ENCODE data around the gene STARD10.

The STARD10 gene

GRCh38 chr11:72732329-72732728, 61.5 kb downstream of the STARD10 start:
- no peak for DNase-seq (ENCODE audit: low read depth in 1 of 2, low spot score in 1 of 2)

- DNase-seq (ENCODE audit: low read depth in 1 of 2, low spot score in 1 of 2), result no peak
These were observed 63.1 kb downstream of the STARD10 start for GRCh38 chr11:72730737-72731136.

- DNase-seq (ENCODE audit: low read depth in 1 of 2, low spot score in 1 of 2), result no peak
These were observed 63.6 kb downstream of the STARD10 start for GRCh38 chr11:72730243-72730642.

DNA sequence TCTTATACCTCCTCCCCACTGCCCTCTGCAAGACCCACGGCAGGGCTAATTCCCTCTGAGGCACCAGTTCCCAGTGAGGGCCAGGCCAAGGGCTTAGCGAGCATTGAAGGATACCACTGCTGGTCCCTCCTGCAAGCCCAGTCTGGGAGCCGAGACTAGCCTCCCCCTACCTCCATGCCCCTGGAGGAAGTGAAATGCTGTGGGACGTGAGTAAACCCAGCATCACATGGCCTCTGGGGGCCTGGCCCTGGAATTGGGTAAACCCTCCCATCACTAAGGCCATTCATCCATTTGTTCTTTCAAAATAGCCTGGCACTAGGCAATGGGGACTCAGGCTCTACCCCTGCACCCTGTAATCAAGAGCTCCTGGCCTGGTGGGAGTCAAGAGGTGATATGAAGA, 66.3 kb downstream of the STARD10 start:
- no peak for DNase-seq (ENCODE audit: low read depth in 1 of 2, low spot score in 1 of 2)

- no peak for DNase-seq (ENCODE audit: low read depth in 1 of 2, low spot score in 1 of 2)
These were observed 67.3 kb downstream of the STARD10 start for GRCh38 chr11:72726266-72727220.

DNA sequence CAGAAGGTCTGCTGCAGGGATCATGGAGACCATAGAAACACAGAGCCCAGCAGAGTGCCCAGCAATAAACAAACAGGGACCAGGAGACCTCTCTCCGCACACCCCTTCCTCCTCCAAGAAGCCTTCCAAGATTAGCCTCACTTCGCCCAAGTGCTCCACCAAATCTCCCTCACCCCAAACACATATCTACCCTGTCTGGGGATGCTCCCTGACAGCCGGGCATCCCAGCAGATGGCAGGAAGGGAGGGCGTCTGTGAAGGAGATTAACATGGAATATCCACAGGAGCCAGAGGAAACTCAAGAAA, 68.2 kb downstream of the STARD10 start:
- DNase-seq (ENCODE audit: low read depth in 1 of 2, low spot score in 1 of 2), result no peak

DNA sequence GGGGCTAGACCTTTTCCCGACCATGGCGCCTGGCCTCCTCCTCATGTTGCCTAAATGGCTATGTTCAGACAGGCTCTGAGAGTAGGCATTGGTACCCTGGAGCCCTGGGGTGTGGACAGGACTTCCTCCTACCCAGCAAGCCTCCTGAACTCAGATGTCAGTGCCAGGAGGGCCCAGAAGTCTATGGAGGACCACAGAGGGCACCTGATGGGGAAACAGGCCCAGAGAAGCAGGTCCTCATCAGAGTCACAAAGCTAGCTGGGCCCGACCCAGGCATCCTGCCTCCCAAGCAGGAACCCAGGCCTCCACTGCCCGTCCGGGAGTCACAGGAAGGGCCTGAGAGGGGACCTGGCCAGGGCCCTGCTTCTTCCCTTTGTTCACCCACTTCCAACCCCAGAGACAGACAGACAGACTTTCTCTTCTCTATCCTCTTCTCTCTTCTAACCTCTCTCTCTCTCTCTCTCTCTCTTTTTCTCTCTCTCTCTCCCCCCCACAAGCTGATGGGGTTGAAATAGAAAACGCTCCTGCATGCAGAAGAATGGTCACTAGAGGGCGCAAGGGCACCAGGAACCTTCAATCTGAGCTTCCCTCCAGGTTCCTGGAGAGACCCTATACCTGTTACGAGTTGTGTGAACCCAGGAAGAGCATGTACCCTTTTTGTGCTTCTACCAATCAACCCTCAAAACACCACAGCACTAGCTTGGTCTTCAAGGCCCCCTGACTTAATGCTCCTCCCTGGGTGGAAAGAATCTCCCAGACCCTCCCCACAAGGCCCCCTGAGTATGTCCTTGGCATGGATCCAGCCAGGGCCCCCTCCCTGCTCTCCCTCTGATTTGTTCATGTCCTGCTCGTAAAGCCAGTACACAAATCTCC, 68.8 kb downstream of the STARD10 start:
- DNase-seq (ENCODE audit: low read depth in 1 of 2, low spot score in 1 of 2), result peak; percentile 47 to 62

GRCh38 chr11:72724021-72724551, 69.8 kb downstream of the STARD10 start:
- DNase-seq (ENCODE audit: low read depth in 1 of 2, low spot score in 1 of 2), result no peak

DNA sequence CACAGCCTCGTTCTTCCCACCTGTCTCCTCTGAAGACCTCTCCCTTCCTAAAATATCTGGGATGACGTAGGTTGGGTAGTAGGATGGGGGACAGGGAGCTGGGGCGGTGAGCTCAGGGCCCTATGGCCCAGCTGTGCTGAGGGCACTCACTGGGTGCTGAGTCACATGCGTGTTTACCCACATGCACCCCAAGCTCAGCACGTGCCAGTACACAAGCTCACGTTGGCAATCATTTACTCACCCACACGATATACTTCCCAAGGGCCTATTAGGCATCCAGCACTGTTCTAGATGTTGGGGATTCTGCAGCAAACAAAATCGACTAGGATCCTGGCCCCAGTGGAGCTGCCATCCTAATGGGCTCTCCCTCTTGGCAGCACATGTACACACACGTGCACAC, 70.3 kb downstream of the STARD10 start:
- no peak for DNase-seq (ENCODE audit: low read depth in 1 of 2, low spot score in 1 of 2)

DNA sequence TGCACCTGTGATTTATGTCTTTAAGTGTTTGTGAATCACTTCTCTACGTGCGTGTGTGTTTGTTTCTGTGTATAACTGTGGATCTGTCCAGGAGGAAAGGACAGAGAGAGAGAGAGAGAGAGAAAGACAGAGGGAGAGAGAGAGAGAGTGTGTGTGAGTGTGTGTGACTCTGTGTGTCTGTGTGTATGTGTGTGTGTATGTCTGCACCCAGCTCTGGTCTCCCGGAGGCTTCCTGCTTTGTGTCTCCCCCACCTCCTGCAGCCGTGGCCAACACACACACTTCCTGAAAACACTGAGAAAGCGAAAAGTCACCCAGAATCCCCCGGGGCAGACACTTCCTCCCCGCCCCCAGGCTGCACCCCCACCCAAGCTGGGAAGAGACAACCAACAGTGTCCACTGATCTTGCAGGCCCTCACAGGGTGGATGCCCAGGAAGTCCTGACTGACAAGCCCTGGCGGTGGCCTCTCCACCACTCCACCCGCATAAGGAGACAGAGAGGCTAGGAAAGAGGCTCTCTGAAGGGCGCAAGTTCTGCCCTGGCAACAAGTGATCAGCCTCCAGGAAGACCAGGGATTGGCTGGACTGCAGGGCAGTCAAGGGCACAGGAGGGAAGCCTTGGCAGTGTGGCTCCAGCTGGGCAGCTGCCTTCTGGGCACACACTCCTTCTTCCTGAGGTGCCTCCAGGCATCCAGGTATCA, 71.6 kb downstream of the STARD10 start:
- peak; percentile 66 for DNase-seq (ENCODE audit: low read depth in 1 of 2, low spot score in 1 of 2)

DNA sequence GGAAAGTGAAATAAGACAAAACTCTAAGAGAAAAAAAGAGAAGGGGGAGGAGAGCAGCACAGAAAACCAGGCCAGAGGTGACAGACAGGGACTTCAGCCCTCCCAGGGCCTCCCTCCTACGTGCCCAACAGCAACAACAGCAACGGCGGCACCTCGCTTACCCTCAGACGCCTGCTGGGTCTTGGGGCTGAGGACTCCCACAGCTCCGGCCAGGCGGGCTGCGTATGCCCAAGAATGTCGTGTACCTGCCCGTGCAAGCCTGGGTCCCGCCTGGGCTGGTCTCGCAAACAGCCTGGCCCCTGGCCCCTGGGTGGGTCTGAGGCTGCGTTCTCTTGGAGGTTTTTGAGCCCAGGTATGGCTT, 72.2 kb downstream of the STARD10 start:
- DNase-seq (ENCODE audit: low read depth in 1 of 2, low spot score in 1 of 2), result peak; percentile 13 to 17

DNA sequence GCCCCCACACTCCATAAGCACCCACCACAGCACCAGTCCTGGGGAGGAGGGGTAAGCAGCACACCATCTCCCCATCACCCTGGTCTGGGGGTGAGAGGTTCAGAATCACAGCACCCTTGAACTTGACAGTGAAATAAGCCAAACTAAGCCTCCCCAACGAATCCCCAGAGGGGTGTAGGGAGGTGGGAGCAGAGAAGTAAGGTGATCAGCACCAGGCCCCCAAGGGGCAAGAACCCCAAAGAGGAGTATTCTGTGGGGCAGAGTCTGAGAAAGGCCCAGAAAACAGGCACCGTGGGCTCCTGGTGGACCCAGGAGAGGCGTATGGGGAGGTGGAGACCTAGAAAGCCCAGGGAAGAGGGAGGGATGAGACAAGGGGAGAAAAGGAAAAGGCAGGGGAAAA, 72.6 kb downstream of the STARD10 start:
- DNase-seq (ENCODE audit: low read depth in 1 of 2, low spot score in 1 of 2), result no peak

GRCh38 chr11:72720784-72721183, 73.1 kb downstream of the STARD10 start:
- DNase-seq (ENCODE audit: low read depth in 1 of 2, low spot score in 1 of 2), result no peak

- DNase-seq (ENCODE audit: low read depth in 1 of 2, low spot score in 1 of 2), result no peak
These were observed 73.8 kb downstream of the STARD10 start for GRCh38 chr11:72720047-72720446.

GRCh38 chr11:72719551-72719950, 74.3 kb downstream of the STARD10 start:
- no peak for DNase-seq (ENCODE audit: low read depth in 1 of 2, low spot score in 1 of 2)

DNA sequence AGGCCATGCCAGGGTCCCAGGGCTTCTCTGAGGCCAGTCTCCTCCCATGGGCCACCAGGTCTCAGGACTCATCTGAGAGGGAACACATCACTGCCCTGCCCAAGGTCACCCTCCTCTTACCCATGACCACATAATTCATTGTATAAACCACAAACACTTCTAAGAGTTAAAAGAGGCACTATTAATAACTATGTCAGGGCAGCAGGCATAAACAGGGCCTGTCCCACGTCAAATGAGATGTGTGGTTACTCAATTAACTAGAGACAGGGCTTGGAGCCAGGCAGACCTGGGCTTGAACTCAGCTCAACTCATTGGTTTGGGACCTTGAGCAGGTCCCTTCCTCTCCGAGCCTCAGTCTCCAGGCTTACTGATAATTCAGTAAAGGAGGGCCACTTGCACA, 74.7 kb downstream of the STARD10 start:
- DNase-seq (ENCODE audit: low read depth in 1 of 2, low spot score in 1 of 2), result no peak

DNA sequence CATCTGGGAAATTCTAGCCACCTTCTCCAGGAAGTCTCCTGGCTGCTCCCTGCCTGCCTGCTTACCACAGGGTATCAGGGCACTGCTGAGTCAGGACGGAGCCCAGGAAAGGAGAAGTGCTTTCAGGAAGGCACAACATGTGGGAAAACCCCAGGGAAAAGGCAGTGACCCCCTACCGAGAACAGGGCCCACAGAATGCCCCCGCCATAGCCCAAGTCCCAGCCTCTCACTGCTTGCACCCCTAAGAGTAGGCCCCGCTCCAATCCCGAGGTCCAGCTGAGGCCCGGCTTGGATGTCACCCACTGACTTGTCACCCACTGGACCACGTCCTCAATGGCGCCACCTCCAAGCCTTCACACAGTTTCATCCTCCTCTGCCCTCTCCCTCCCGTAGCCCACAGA, 75.7 kb downstream of the STARD10 start:
- no peak for DNase-seq (ENCODE audit: low read depth in 1 of 2, low spot score in 1 of 2)

DNA sequence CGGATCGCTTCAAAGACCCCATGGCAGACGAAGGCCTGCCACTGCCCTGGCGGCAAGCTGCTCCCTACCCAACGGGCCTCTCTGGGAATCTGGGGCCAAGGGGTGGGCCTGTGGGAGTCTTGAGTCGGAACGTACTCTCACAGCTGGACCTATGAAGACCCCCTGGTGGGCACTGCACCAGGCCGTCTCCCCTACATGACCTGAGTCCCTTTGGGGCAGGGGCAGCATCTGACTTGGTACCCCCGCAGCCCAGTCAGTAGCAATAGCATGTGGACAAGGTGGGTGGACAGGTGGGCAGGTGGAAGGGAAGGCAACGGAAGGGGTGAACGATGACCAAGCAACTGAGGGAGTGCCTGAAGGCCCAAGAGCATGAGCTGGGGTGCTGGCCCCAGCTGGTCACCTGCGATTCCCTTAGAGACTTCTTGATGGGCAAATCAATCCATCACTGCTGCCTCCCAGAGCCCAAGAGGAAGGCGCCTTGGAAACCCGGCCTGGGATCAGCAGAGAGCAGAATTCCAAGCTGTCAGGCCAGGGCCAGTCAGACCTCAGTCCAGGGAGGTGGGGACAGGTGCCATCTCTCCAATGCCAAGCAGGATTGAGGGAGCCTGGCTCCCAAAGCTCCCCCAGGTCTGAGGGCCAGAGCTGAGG, 76.9 kb downstream of the STARD10 start:
- no peak for DNase-seq (ENCODE audit: low read depth in 1 of 2, low spot score in 1 of 2)

GRCh38 chr11:72716290-72716689, 77.6 kb downstream of the STARD10 start:
- DNase-seq (ENCODE audit: low read depth in 1 of 2, low spot score in 1 of 2), result no peak

DNA sequence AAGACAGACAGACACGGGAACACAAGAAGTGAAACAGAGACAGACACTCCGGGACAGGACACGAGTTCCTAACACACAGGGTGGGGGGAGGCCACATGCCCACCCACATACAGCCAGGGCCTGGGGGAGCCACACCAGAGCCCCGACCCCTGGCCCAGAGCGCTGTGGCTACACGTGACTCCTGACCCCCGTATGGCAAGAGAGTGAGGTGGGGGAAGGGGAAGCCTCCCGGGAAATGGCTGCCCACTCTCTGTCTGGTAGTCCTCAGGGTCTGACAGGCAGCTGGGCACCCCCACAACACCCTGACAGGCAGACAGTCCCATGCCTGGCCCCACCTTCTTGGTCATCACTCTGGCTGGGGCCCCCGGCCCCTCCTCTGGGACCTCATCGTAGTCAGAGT, 81.0 kb downstream of the STARD10 start:
- DNase-seq (ENCODE audit: low read depth in 1 of 2, low spot score in 1 of 2), result no peak

GRCh38 chr11:72712168-72712751, 81.6 kb downstream of the STARD10 start:
- DNase-seq (ENCODE audit: low read depth in 1 of 2, low spot score in 1 of 2), result no peak
